Nephron progenitor cell (in vitro differentiated cells): ENCODE data around the gene PEX7.

ENCODE experiments used
- DNase-seq: peaks from one replicate; pipeline ENCODE4 v3.0.0; 2021
- H3K27ac Mint-ChIP-seq: 2 replicates; pipeline ENCODE4 v1.8.0; 2021; ENCODE audit warnings: mild to moderate bottlenecking, moderate library complexity, mixed read lengths
- H3K27me3 Mint-ChIP-seq: 2 replicates; pipeline ENCODE4 v1.8.0; 2021; ENCODE audit warnings: mild to moderate bottlenecking, low read depth, mixed read lengths; ENCODE audit not compliant: poor library complexity
- H3K36me3 Mint-ChIP-seq: 2 replicates; pipeline ENCODE4 v1.8.0; 2021; ENCODE audit warnings: low read depth, mixed read lengths
- H3K4me1 Mint-ChIP-seq: 2 replicates; pipeline ENCODE4 v1.8.0; 2021; ENCODE audit warnings: mixed read lengths
- H3K4me3 Mint-ChIP-seq: 2 replicates; pipeline ENCODE4 v1.8.0; 2021; ENCODE audit warnings: mild to moderate bottlenecking, moderate library complexity, mixed read lengths
- H3K9me3 Mint-ChIP-seq: 2 replicates; pipeline ENCODE4 v1.8.0; 2021; ENCODE audit warnings: mild to moderate bottlenecking, moderate library complexity, mixed read lengths
- TF ChIP-seq, protein P1 (sequence below): fragments of 200-600 bp; sonication (generic); IDR thresholded peaks from 2 replicates; pipeline ENCODE4 v1.5.0; 2021; ENCODE audit warnings: antibody characterized with exemption

The PEX7 gene

DNA sequence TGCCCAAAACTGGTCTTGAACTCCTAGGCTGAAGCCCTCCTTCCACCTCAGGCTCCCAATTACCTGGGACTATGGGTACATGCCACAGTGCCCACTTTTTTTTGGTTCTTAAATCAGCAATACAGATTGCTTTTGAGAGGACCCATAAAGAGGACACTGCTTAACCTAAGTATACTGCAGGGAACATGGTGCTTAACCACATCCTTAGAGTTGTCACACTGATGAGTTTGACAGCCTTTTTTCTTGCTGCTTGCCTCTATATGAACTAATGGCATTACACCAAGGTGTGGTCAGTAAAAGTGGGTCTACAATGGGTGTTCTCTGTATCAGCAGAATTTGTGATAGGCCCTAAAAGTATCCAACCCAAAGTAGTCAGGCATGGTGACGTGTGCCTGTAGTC lies 92.6 kb downstream of the PEX7 start:
- no peak for DNase-seq
- no peaks in the 10 kb centered on the region for H3K9me3 Mint-ChIP-seq
- TF ChIP-seq, protein P1, sequence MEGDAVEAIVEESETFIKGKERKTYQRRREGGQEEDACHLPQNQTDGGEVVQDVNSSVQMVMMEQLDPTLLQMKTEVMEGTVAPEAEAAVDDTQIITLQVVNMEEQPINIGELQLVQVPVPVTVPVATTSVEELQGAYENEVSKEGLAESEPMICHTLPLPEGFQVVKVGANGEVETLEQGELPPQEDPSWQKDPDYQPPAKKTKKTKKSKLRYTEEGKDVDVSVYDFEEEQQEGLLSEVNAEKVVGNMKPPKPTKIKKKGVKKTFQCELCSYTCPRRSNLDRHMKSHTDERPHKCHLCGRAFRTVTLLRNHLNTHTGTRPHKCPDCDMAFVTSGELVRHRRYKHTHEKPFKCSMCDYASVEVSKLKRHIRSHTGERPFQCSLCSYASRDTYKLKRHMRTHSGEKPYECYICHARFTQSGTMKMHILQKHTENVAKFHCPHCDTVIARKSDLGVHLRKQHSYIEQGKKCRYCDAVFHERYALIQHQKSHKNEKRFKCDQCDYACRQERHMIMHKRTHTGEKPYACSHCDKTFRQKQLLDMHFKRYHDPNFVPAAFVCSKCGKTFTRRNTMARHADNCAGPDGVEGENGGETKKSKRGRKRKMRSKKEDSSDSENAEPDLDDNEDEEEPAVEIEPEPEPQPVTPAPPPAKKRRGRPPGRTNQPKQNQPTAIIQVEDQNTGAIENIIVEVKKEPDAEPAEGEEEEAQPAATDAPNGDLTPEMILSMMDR: no peak
- H3K4me1 Mint-ChIP-seq: peaks cover 5% of the 10 kb centered on the region
- peaks cover 20% of the 10 kb centered on the region for H3K27me3 Mint-ChIP-seq
- H3K27ac Mint-ChIP-seq: no peak overlapping the region
- no peak overlapping the region for H3K4me3 Mint-ChIP-seq
- peaks cover 41% of the 10 kb centered on the region for H3K36me3 Mint-ChIP-seq

DNA sequence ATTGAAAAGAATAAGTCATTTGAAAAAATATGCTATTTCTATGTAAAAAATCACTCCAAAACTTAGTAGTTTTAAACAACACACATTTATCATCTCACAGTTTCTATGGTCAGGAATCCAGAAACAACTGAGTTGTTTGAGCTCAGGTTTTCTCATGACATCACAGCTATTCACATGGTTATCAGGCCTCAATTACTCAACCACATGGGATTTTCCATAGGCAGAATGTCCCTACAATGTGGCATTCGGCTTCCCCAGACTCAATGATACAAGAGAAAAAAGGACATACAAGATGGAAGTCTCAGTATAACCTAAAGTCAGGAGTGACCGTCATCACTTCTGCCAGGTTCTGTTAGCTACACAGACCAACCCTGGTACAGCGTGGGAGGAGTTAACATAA lies 96.3 kb downstream of the PEX7 start:
- TF ChIP-seq, protein P1: no peak
- no peak overlapping the region for H3K27ac Mint-ChIP-seq
- peaks cover 56% of the 10 kb centered on the region for H3K27me3 Mint-ChIP-seq
- H3K4me1 Mint-ChIP-seq: peaks cover 19% of the 10 kb centered on the region
- H3K36me3 Mint-ChIP-seq: peaks cover 16% of the 10 kb centered on the region
- DNase-seq: no peak
- H3K9me3 Mint-ChIP-seq: no peaks in the 10 kb centered on the region
- no peak overlapping the region for H3K4me3 Mint-ChIP-seq

DNA sequence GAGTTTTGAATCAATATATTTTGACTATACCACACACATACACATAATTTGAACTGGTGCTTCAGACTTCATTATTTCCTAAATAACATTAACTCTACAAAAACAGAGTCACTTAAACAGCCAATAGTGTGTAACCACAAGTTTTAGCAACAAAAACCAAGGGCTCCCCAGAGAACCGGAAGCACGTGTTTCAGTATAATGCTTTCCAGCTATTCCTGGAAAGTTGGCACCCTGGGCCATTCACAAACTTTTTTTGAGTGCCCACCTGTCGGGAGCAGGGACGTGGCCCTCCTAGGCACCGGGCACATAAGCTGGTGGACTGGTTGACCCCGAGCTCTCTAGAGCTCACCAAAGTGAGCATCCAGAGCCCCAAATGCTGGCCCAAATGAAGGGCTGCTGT lies 97.8 kb downstream of the PEX7 start:
- no peak overlapping the region for H3K27ac Mint-ChIP-seq
- H3K4me3 Mint-ChIP-seq: peak overlapping the region; percentile 85
- no peaks in the 10 kb centered on the region for H3K9me3 Mint-ChIP-seq
- TF ChIP-seq, protein P1: no peak
- peaks cover 12% of the 10 kb centered on the region for H3K36me3 Mint-ChIP-seq
- peak; percentile 2 for DNase-seq
- H3K27me3 Mint-ChIP-seq: peaks cover 68% of the 10 kb centered on the region
- peaks cover 19% of the 10 kb centered on the region for H3K4me1 Mint-ChIP-seq

GRCh38 chr6:136920671-136921380 lies 98.4 kb downstream of the PEX7 start:
- TF ChIP-seq, protein P1: no peak
- H3K4me1 Mint-ChIP-seq: peaks cover 19% of the 10 kb centered on the region
- H3K36me3 Mint-ChIP-seq: peaks cover 7% of the 10 kb centered on the region
- peak overlapping the region; percentile 85 for H3K4me3 Mint-ChIP-seq
- H3K9me3 Mint-ChIP-seq: no peaks in the 10 kb centered on the region
- H3K27ac Mint-ChIP-seq: no peak overlapping the region
- DNase-seq: peak; percentile 48
- peaks cover 70% of the 10 kb centered on the region for H3K27me3 Mint-ChIP-seq

DNA sequence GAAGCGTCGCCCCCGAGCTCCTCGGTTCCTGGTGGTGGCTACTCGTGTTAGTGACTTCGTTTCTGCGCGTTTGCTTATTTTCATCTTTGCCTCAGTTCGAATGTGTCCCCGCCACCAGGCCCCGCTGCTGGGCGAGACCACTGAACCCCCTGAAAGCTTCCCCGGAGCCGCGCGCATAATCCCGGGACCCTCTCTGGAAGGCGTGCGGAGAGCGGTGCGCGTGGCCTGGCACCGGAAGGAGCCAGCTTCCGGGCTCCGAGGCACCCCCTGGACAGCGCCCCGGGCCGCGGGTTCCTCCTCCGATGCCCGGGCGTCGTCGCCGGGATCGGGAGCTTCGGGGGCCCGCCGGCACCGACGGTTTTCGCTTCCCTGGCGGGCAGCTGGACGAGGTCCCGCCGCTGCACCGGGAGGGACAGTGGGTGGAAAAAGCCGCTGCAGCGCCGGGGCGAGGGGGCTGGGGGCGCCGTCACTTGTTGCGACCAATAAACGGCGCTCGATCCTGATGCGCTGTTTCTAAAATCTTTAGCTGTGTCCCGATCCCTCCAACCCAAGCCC lies 99.1 kb downstream of the PEX7 start:
- Mint-ChIP-seq H3K4me1 (peaks cover 19% of the 10 kb centered on the region), H3K4me3 (peak overlapping the region; percentile 85), H3K36me3 (peaks cover 4% of the 10 kb centered on the region), H3K27me3 (peaks cover 73% of the 10 kb centered on the region), H3K9me3 (no peaks in the 10 kb centered on the region), H3K27ac (no peak overlapping the region)
- TF ChIP-seq, protein P1: no peak
- DNase-seq: peak; percentile 53
